Measurements from ENCODE around the gene PCBP3. TPM values are rescaled to one million over a fixed set of nuclear protein-coding genes. Genes with fewer than 3 reads are reported as not detected.
A peak's percentile ranks its signal among the peaks of the same experiment; 100 is the strongest.
"Not testable (repeated sequence)": the region's sequence is repeated elsewhere in the genome, so short reads cannot be mapped to it uniquely, and the experiment has no call there.

Gene PCBP3
- total RNA-seq, 2 donors from 2014 or later = 2.6 to 7.4 TPM

- DNase-seq (ENCODE audit: low spot score) = no peak
- intact Hi-C loops (cut with DNase I) = no loop called here
Measured at GRCh38 chr21:45965084-45965809, 321.7 kb downstream of the PCBP3 start.

- DNase-seq (ENCODE audit: low spot score) = no peak
- intact Hi-C loops (cut with DNase I) = no loop called here
Measured at GRCh38 chr21:45966791-45967394, 323.4 kb downstream of the PCBP3 start.

GRCh38 chr21:45969921-45970673, 326.6 kb downstream of the PCBP3 start:
- DNase-seq (ENCODE audit: low spot score) = no peak
- intact Hi-C loops (cut with DNase I) = loop anchor here (5.0 kb wide), 2 partner anchors 127 to 257 kb away; partner anchors contain the start of genes COL6A2 (in 1 of the 2) and LSS (in 1 of the 2)

- intact Hi-C loops (cut with DNase I) = loop anchor here (5.0 kb wide), 2 partner anchors 126 to 256 kb away; partner anchors contain the start of genes COL6A2 (in 1 of the 2) and LSS (in 1 of the 2)
- DNase-seq (ENCODE audit: low spot score) = peak; percentile 88
Measured at GRCh38 chr21:45970674-45971615, 327.4 kb downstream of the PCBP3 start.

DNA sequence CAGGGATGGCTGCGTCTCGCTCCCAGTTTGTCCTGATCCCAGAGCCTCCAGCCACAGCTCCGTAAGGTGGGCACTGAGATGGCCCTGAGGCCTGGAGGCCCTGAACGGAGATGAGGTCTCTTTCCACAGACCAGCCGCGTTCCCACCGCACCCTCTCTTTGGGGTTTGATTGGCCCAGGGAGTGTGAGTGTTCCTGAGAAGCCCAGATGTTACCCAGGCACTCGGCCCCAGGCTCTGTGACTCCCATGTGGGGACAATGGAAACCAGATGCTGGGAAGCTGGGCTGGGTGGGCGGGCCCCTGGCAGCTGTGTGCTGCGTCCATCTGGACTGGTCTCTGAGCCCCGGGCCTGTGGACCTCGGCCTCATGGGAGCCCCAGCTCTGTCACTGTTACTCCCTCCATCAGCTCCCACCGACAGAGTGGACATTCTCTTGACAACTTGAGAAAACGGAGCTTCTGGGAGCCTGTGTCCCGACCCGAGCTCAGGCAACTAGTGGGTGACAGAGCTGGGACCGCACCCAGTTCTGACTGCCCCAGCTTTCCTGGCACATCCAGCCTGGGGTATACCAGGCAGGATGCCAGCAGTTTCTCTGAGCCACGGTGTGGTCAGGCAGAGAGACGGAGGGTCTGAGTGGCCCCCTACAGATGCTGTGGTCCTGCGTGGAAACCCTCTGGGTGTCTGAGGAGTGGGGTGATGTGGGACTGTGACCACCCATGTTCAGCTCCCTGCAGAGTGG, 328.3 kb downstream of the PCBP3 start:
- DNase-seq (ENCODE audit: low spot score) = peak; percentile 89
- intact Hi-C loops (cut with DNase I) = loop anchor here (1.0 to 5.0 kb wide), 4 partner anchors 22 to 256 kb away; partner anchors contain the start of genes COL6A2 (in 1 of the 2) and LSS (in 1 of the 2)

DNA sequence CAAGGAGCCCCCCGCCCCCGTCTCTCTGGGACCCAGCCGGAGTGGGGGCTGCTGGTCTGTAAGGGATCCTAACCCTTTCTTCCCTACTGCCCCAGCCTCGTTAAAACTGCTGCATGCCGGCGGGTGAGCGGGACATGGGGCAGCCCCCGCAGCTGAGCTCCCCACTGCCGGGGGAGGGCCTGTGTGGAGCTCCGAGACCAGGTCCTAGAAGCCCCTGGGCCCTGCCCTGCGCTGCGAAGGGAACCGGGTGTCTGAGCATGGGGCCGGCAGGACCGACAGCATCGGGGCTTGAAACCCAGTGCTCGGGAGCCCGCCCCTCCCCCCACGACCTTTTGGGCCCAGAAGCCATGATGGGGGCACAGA, 328.8 kb downstream of the PCBP3 start:
- DNase-seq (ENCODE audit: low spot score) = peak; percentile 83
- intact Hi-C loops (cut with DNase I) = loop anchor here (1.0 to 5.0 kb wide), 4 partner anchors 21 to 255 kb away; partner anchors contain the start of genes COL6A2 (in 1 of the 2) and LSS (in 1 of the 2)

GRCh38 chr21:45972716-45973474, 329.4 kb downstream of the PCBP3 start:
- intact Hi-C loops (cut with DNase I) = loop anchor here (1.0 to 5.0 kb wide), 4 partner anchors 20 to 254 kb away; partner anchors contain the start of genes COL6A2 (in 1 of the 2) and LSS (in 1 of the 2)
- DNase-seq (ENCODE audit: low spot score) = peak; percentile 94

- intact Hi-C loops (cut with DNase I) = loop anchor here (2.0 to 5.0 kb wide), 3 partner anchors 124 to 254 kb away; partner anchors contain the start of genes COL6A2 (in 1 of the 2) and LSS (in 1 of the 2)
- DNase-seq (ENCODE audit: low spot score) = peak; percentile 95
Measured at GRCh38 chr21:45973475-45974072, 330.0 kb downstream of the PCBP3 start.

- peak; percentile 92 for DNase-seq (ENCODE audit: low spot score)
- intact Hi-C loops (cut with DNase I) = loop anchor here (5.0 kb wide), 2 partner anchors 123 to 253 kb away; partner anchors contain the start of genes COL6A2 (in 1 of the 2) and LSS (in 1 of the 2)
Measured at GRCh38 chr21:45974073-45975019, 330.8 kb downstream of the PCBP3 start.

- intact Hi-C loops (cut with DNase I) = no loop called here
- DNase-seq (ENCODE audit: low spot score) = peak; percentile 85
Measured at GRCh38 chr21:45975020-45975666, 331.6 kb downstream of the PCBP3 start.

GRCh38 chr21:45975667-45976409, 332.3 kb downstream of the PCBP3 start:
- intact Hi-C loops (cut with DNase I) = not testable (repeated sequence)

GRCh38 chr21:45976701-45977311, 333.3 kb downstream of the PCBP3 start:
- intact Hi-C loops (cut with DNase I) = no loop called here
- no peak for DNase-seq (ENCODE audit: low spot score)

More at GRCh38 chr21:45975667-45976409, 332.3 kb downstream of the PCBP3 start:
- DNase-seq (ENCODE audit: low spot score) = not testable (repeated sequence)

- intact Hi-C loops (cut with DNase I) = no loop called here
- DNase-seq (ENCODE audit: low spot score) = no peak
Measured at GRCh38 chr21:45977396-45977795, 333.9 kb downstream of the PCBP3 start.

- DNase-seq (ENCODE audit: low spot score) = peak; percentile 83
- intact Hi-C loops (cut with DNase I) = no loop called here
Measured at GRCh38 chr21:45979141-45979631, 335.7 kb downstream of the PCBP3 start.

Measured in posterior vena cava (tissue), 2 donors.